HG03039 (cell line): ENCODE data around the gene POLR2H.

Experiments
- ATAC-seq: cut with Tn5 transposase; IDR thresholded peaks from one replicate; pipeline ENCODE4 v1.9.1; 2021; ENCODE audit warnings: mild to moderate bottlenecking, moderate library complexity; ENCODE audit not compliant: unreplicated experiment

The POLR2H gene

GRCh38 chr3:184368116-184368515 is 6.6 kb downstream of the POLR2H start:
- ATAC-seq = no peak

GRCh38 chr3:184368586-184369183 is 7.2 kb downstream of the POLR2H start:
- ATAC-seq = no peak

- no peak for ATAC-seq
Observed at GRCh38 chr3:184371570-184372018, 10.1 kb downstream of the POLR2H start.

GRCh38 chr3:184372296-184372821 is 10.8 kb downstream of the POLR2H start:
- no peak for ATAC-seq

GRCh38 chr3:184372911-184373310 is 11.4 kb downstream of the POLR2H start:
- ATAC-seq = no peak

- ATAC-seq = no peak
Observed at GRCh38 chr3:184373422-184373821, 11.9 kb downstream of the POLR2H start.

- ATAC-seq = no peak
Observed at GRCh38 chr3:184375747-184376461, 14.4 kb downstream of the POLR2H start.

- no peak for ATAC-seq
Observed at GRCh38 chr3:184377374-184377773, 15.9 kb downstream of the POLR2H start.

GRCh38 chr3:184377882-184378445 is 16.5 kb downstream of the POLR2H start, which contains the start of gene THPO:
THPO (minus strand) TSS chr3:184378207; CDS start chr3:184376259, 1,948 bp downstream.
- no peak for ATAC-seq

- no peak for ATAC-seq
Observed at GRCh38 chr3:184378651-184379357, 17.3 kb downstream of the POLR2H start.

GRCh38 chr3:184379358-184380184 is 18.1 kb downstream of the POLR2H start, which contains the start of gene CHRD:
CHRD (plus strand) TSS chr3:184380054; CDS start chr3:184380319, 265 bp downstream.
- no peak for ATAC-seq

GRCh38 chr3:184380185-184380626 is 18.7 kb downstream of the POLR2H start:
- ATAC-seq = no peak

- ATAC-seq = no peak
Observed at GRCh38 chr3:184380627-184381260, 19.2 kb downstream of the POLR2H start.

- no peak for ATAC-seq
Observed at GRCh38 chr3:184381261-184382224, 20.0 kb downstream of the POLR2H start.

GRCh38 chr3:184382326-184383032 is 21.0 kb downstream of the POLR2H start:
- no peak for ATAC-seq

- no peak for ATAC-seq
Observed at GRCh38 chr3:184383033-184383740, 21.7 kb downstream of the POLR2H start.

GRCh38 chr3:184384342-184384741 is 22.8 kb downstream of the POLR2H start:
- no peak for ATAC-seq
